Smooth muscle cell (in vitro differentiated cells): ENCODE results near the gene ATXN7L1. TPM values are rescaled to one million over a fixed set of nuclear protein-coding genes. Genes with fewer than 3 reads are reported as not detected.

Source experiments
- DNase-seq: peaks from one replicate; lab custom pipeline; 2025; ENCODE audit not compliant: unreplicated experiment; lab: John Stamatoyannopoulos, UW
- H2AFZ ChIP-seq: fragments of 200-600 bp; sonication (generic); 2 replicates; pipeline ENCODE4 v1.6.0; 2016; ENCODE audit warnings: antibody characterized with exemption, low read depth, mild to moderate bottlenecking
- H3F3A ChIP-seq: fragments of 200-600 bp; sonication (generic); 2 replicates; pipeline ENCODE4 v1.6.0; 2017; ENCODE audit warnings: antibody characterized with exemption, low read depth
- H3K27ac ChIP-seq: fragments of 200-600 bp; sonication (generic); 2 replicates; pipeline ENCODE4 v1.5.1; 2016; ENCODE audit warnings: low read depth, mild to moderate bottlenecking
- H3K27me3 ChIP-seq: fragments of 200-600 bp; sonication (generic); 2 replicates; pipeline ENCODE4 v1.6.1; 2016; ENCODE audit warnings: low read depth, mild to moderate bottlenecking
- H3K36me3 ChIP-seq: fragments of 200-600 bp; sonication (generic); 2 replicates; pipeline ENCODE4 v1.5.1; 2016; ENCODE audit warnings: low read depth
- H3K4me1 ChIP-seq: fragments of 200-600 bp; sonication (generic); 2 replicates; pipeline ENCODE4 v1.5.1; 2016; ENCODE audit warnings: low read depth
- H3K4me2 ChIP-seq: fragments of 200-600 bp; sonication (generic); 2 replicates; pipeline ENCODE4 v1.6.0; 2016; ENCODE audit warnings: mild to moderate bottlenecking
- H3K4me3 ChIP-seq: fragments of 200-600 bp; sonication (generic); 2 replicates; pipeline ENCODE4 v1.5.1; 2016; ENCODE audit warnings: mild to moderate bottlenecking
- H3K79me2 ChIP-seq: fragments of 200-600 bp; sonication (generic); 2 replicates; pipeline ENCODE4 v1.6.0; 2016; ENCODE audit warnings: low read depth, mild to moderate bottlenecking
- H3K9ac ChIP-seq: fragments of 200-600 bp; sonication (generic); 2 replicates; pipeline ENCODE4 v1.6.0; 2016; ENCODE audit warnings: low read depth
- H3K9me3 ChIP-seq: fragments of 200-600 bp; sonication (generic); replicated peaks from 2 replicates; pipeline ENCODE4 v1.5.1; 2016; ENCODE audit warnings: low read depth
- H4K20me1 ChIP-seq: fragments of 200-600 bp; sonication (generic); 2 replicates; pipeline ENCODE4 v1.6.0; 2016; ENCODE audit warnings: low read depth
- CTCF ChIP-seq: fragments of 200-600 bp; sonication (generic); IDR thresholded peaks from 2 replicates; pipeline ENCODE4 v1.5.1; 2017; ENCODE audit warnings: borderline replicate concordance, mild to moderate bottlenecking, antibody characterized with exemption; ENCODE audit not compliant: insufficient read depth, poor library complexity, severe bottlenecking
- WGBS: methylation state at CpG from one replicate; pipeline ENCODE4 v1.1.7; 2016; ENCODE audit warnings: low lambda C conversion rate; 5-methylcytosine and 5-hydroxymethylcytosine counted together
- polyA plus RNA-seq: library from polyadenylated mRNA; unstranded; fragments of >200 nt; fragmentation: Nextera tagmentation; extraction: Ambion mirVana; gene quantifications from 2 replicates; pipeline ENCODE4 v1.2.1, GENCODE V29; 2016
- total RNA-seq: library from RNA; depleted of rRNA; stranded (reverse); fragments of >200 nt; gene quantifications from 2 replicates; pipeline ENCODE4 v1.2.3, GENCODE V29; 2014

The ATXN7L1 gene
- total and polyA plus RNA-seq, 2 experiments from 2014 or later = 3.3 to 4.4 TPM

DNA sequence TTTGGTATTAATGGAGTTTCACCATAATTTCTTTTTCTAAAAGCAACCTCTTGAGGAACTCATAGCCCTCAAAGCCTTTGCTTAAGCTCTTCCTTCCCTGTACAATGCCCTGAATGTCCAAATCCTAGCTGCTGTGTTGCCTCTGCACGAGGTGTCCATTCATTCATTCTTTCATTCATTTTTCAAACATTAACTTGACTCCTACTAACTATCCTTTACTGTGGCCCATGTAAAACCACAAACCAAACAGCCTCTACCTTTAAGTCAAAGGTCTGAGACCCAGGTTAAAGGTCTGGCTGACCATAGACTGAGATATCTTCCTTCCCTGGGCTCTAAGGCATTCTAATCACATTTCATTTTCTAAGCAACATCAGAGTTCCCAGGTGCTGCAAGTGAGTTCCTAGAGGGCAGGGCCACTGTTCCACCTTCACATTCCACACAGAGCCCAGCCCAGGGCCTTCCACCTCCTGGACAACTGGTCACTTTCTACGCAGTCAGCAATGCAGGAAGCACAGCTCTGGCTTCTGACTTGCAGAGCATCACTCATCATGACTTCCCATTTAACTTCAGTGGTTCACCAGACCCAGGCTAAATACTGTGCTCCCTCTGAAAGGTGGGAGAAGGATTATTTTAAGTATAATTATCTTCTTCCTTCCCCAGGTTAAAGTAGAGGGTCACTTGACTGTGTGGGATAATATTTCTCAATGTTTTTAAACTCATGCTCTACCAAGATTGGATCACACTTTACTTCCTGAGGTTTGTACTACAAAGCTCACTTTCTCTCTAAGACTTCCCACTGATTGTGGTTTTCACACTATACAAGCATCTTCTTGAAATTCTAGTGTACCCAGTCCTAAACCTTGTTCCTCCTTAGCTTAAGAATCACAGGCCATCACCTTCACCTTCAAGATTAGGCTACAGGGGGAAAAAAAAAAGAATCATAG is 19.1 kb downstream of the ATXN7L1 start:
- Histone ChIP-seq H2AFZ (no peak overlapping the region), H4K20me1 (peaks cover 22% of the 10 kb centered on the region), H3K4me3 (no peak overlapping the region), H3K9ac (no peak overlapping the region), H3F3A (peaks cover 12% of the 10 kb centered on the region), H3K79me2 (no peaks in the 10 kb centered on the region), H3K9me3 (no peaks in the 10 kb centered on the region), H3K4me2 (no peak overlapping the region), H3K27ac (no peak overlapping the region), H3K27me3 (no peaks in the 10 kb centered on the region), H3K4me1 (peaks cover 9% of the 10 kb centered on the region), H3K36me3 (no peaks in the 10 kb centered on the region)
- TF ChIP-seq CTCF = no peak
- no peak for DNase-seq
- 96% methylated on average over 2 of the region's 2 CpGs for WGBS

DNA sequence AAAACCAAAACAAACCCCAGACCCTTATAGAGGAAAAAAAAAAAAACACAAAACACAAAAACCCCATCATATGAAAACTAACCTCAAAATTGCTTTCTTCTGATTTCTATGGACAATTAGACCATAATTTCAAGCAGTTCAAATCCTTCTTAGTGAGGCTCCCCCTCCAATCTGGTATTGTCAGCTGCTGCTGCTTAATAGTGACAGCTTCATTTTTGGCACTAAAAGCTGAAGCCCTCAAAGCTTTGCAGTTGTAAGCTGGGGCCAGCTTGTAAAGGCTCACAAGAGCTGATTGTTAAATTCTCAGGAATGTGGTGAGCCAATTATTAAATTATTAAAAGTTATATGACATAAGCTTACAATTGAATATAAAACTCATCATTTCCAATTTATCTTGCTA is 21.9 kb downstream of the ATXN7L1 start:
- TF ChIP-seq CTCF = no peak
- Histone ChIP-seq H3K27me3 (no peaks in the 10 kb centered on the region), H4K20me1 (peaks cover 20% of the 10 kb centered on the region), H3K9me3 (no peaks in the 10 kb centered on the region), H3K4me3 (no peak overlapping the region), H2AFZ (no peak overlapping the region), H3K36me3 (no peaks in the 10 kb centered on the region), H3K27ac (peak overlapping the region; percentile 15), H3K79me2 (no peaks in the 10 kb centered on the region), H3F3A (peaks cover 12% of the 10 kb centered on the region), H3K4me2 (peak overlapping the region; percentile 50), H3K9ac (no peak overlapping the region), H3K4me1 (peaks cover 12% of the 10 kb centered on the region)
- DNase-seq = no peak

GRCh38 chr7:105853931-105854419 is 22.4 kb downstream of the ATXN7L1 start:
- H3K27ac ChIP-seq = no peak overlapping the region
- DNase-seq = no peak

More at GRCh38 chr7:105853931-105854419, 22.4 kb downstream of the ATXN7L1 start:
- no peak overlapping the region for H3K4me3 ChIP-seq
- H3K4me2 ChIP-seq = peak overlapping the region; percentile 50
- H4K20me1 ChIP-seq = peaks cover 18% of the 10 kb centered on the region
- H2AFZ ChIP-seq = peak overlapping the region; percentile 30
- no peaks in the 10 kb centered on the region for H3K36me3 ChIP-seq
- H3K9ac ChIP-seq = no peak overlapping the region
- H3K27me3 ChIP-seq = no peaks in the 10 kb centered on the region
- peaks cover 12% of the 10 kb centered on the region for H3F3A ChIP-seq
- WGBS = 48% methylated on average over 17 of the region's 17 CpGs
- no peaks in the 10 kb centered on the region for H3K9me3 ChIP-seq
- peaks cover 15% of the 10 kb centered on the region for H3K4me1 ChIP-seq
- no peaks in the 10 kb centered on the region for H3K79me2 ChIP-seq
- no peak for TF ChIP-seq CTCF
